Gastroesophageal sphincter (tissue), 3 donors: ENCODE measurements around the gene PRRX2.

Source experiments
- EP300 ChIP-seq: sonication (generic); formaldehyde crosslinking; IDR thresholded peaks from one replicate; pipeline ENCODE4 v1.6.1; 2017; ENCODE audit warnings: antibody characterized with exemption, mild to moderate bottlenecking
- TF ChIP-seq, protein P1 (sequence below), 4 experiments: fragments of 200-600 bp in 2 of 4; fragments of 450-650 bp in 2 of 4; sonication (generic) in 1 of 4; IDR thresholded peaks; one replicate each; pipeline ENCODE4 v1.5.1; 2017 to 2019; ENCODE audit warnings: antibody characterized with exemption in 4 of 4, mild to moderate bottlenecking in 2 of 4, moderate library complexity in 2 of 4

- TF ChIP-seq, protein P1, sequence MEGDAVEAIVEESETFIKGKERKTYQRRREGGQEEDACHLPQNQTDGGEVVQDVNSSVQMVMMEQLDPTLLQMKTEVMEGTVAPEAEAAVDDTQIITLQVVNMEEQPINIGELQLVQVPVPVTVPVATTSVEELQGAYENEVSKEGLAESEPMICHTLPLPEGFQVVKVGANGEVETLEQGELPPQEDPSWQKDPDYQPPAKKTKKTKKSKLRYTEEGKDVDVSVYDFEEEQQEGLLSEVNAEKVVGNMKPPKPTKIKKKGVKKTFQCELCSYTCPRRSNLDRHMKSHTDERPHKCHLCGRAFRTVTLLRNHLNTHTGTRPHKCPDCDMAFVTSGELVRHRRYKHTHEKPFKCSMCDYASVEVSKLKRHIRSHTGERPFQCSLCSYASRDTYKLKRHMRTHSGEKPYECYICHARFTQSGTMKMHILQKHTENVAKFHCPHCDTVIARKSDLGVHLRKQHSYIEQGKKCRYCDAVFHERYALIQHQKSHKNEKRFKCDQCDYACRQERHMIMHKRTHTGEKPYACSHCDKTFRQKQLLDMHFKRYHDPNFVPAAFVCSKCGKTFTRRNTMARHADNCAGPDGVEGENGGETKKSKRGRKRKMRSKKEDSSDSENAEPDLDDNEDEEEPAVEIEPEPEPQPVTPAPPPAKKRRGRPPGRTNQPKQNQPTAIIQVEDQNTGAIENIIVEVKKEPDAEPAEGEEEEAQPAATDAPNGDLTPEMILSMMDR (IDR thresholded peaks at IDR 0.05) = no peak
- no peak for TF ChIP-seq EP300
Measured at GRCh38 chr9:129654554-129655040, 10.8 kb upstream of the PRRX2 start.
